GM18519 (cell line): ENCODE results near the gene UQCRC1.

Source experiments
- ATAC-seq: cut with Tn5 transposase; IDR thresholded peaks from one replicate; pipeline ENCODE4 v1.9.1; 2021; ENCODE audit warnings: mild to moderate bottlenecking, moderate library complexity; ENCODE audit not compliant: unreplicated experiment, low FRiP score

The UQCRC1 gene

DNA sequence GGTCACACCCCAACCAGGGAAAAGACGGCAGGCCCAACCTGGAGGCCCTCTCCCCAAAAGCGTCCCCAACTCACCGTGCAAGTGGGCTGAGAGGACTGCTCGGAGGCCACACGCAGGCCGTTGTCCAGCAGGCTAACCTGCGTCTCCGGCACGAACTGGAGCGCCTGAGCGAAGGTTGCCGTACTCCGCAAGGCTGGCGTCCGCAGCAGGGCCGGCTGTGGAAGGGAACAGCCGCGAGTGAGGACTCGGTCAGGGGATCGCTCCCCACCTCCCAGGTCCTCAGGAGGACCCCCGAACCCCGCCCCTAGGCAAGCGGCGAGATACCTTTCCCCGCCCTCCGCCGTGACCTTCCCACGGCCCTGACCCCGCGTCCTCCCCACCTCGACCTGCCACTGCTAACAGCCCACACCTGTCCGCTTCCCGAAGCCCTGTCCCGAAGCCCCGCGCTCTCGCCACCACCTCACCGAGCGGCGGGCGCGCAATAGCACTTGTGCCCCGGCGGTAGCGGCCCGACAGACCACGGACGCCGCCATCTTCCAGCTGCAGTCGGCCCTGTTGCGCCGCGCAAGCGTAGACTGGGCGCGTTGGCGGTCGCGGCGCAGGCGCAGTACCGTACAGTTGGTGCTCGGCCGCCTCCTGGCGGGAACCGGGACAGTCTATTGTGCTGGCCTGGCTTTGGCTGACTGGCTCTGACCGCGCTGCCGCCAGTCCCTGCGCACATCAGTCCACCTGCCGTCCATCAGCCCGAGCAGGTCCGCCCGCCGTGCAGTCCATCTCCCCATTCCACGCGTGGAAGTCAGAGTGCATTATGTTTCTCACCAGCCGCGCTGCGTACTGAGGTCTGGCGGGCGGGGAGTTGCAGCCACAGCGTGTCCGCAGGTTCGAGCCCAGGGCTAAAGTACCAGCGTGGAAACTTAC lies at the start of gene UQCRC1:
Gene UQCRC1 (minus strand): TSS at position 559 of the 918 bp plus-strand sequence. CDS start 26 bp downstream, at position 533.
- peak; percentile 87 for ATAC-seq

DNA sequence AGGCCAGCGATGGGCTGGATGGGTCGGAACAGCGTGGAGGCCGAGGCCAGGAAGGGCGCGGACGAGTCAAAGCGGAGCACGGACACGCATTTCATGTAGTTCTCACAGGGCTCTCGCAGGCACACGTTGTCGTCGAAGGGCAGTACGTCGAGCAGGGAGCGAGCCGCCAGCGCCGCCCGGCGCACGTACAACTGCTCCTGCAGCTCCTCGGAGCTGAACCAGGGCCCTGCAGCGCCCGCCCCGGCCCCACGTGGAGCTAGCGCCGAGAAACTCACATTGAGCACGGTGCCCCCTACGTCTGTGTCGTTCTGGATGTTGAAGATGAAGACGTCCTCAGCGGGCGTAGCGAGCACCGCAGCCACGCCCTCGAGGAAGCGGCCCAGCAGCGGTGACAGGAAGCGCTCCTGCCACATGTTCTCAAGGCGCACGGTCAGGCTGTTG lies 47.4 kb upstream of the UQCRC1 start:
- no peak for ATAC-seq

DNA sequence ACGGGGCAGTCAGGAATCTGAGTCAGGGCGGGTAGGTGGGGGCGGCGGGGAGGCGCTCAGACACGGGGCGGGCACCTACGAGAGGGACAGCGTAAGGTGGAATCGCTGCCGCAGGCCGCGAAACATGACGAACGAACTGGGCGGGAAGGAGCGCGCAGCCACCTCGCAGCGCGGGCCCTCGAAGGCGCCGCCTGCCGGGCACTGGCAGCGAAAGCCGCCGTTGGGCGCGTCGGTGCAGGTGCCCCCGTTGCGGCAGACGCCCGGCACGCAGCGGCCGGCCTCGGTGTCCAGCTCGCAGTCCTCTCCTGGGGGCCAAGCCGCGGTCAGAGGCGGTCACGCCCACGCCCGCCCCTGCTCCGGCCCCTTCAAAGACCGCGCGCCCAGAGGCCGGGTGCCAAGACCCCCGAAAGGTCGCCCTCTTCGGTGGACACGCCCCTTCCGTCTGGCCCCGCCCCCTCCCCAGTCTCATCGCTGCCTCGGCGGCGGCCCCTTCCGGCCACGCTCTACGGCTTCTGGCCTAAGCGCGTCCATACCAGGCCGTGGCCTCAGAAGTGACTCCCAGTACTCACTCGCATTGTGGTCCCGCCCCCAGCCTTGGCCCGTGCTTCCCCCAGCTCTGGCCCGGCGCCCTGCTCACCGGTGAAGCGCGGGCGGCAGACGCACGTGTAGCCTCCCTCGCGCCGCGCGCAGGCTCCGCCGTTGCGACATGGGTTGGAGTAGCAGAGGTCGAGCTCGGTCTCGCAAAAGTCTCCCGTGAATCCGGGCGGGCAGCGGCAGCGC lies 46.8 kb upstream of the UQCRC1 start:
- ATAC-seq = peak; percentile 38

DNA sequence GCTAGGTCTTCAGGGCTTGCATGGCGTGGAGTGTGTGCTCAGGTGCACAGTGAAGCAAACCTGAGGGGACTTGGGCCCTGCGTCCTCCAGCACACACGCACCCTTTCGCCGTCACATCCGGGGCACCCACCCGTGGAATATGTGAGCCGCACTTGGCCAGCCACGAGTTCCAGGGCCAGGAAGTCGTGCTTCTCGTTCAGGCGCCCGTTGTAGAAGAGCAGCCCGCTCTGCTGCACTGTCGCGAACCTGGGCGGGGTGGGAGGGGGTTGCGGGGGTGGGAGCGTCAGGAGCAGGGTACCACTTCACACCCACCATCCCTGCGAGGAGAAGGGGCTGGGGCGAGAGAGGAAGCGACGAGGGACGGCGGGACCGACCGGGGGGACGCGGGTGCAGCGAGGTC lies 46.2 kb upstream of the UQCRC1 start:
- ATAC-seq = no peak

DNA sequence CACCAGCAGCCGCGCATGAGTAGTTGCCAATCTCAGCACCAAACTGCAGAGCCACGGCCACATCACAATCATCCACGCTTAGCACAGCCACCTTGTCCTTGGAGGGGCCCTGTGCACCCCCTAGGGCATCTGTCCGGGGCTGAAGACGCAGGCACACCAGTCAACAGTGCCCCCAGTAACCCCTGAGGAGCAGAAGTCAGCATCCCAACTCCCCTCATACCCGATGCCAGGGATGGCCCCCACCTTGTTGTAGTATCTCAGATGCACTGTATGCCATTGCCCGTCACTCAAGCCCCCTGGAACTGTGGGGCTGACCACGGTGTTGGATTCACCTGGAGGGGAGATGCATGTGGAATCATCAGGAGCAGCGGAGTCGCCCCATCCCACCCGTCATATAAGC lies 45.6 kb upstream of the UQCRC1 start:
- no peak for ATAC-seq

DNA sequence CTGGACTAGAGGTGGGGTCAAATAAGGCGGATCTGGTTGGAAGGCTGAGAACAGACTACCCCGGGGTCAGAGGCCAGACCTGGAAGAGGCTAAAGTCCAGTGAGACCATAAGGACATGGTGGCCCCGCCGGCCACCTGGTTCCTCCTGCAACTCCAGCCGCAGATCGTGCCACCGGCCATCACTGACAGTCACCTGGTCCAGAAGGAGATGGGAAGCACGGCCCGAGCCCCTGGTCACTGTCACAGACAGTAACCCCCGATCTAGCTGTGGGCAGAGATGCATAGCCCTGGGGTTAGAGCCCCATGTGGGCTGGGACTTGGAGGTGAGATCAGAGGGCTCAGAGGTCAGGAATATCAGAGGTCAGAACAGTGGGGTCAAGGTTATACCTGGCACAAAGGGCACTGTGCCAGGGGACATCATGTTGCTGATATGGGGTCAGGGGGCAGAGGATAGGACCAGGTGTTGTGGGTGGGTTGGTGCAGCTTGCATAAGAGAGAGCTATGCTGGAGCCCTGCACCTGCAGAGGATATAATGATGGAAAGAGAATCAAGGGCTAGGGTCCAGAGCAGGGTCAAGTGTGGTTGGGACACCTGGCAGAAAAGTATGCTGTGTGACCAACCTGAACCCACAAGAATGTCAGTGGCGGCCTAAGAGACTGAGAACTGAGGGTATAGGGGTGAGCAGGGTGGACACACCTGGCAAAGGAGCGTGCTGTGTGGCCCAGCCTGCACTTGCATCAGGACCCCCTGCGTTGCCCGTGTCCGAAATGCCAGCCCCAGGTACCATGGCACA lies 43.7 kb upstream of the UQCRC1 start:
- no peak for ATAC-seq

DNA sequence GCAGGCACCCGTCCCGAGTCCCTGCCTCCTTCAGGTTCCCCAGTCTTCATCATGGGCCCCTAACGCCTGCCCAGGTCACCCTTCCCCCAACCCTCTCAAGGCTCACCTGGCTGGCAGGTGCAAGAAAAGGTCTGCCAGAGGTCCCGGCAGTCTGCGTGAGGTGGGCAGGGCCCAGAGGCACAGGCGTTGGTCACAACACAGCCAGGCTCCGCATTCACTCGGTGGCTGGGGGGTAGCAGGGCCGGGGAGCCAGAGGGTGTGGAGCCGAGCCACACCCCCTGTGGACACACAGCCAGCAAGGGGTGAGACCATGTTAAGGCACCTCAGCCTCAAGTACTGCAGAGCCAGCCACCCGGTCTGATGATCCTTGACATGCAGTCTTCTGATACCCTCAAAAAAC lies 42.3 kb upstream of the UQCRC1 start:
- no peak for ATAC-seq

DNA sequence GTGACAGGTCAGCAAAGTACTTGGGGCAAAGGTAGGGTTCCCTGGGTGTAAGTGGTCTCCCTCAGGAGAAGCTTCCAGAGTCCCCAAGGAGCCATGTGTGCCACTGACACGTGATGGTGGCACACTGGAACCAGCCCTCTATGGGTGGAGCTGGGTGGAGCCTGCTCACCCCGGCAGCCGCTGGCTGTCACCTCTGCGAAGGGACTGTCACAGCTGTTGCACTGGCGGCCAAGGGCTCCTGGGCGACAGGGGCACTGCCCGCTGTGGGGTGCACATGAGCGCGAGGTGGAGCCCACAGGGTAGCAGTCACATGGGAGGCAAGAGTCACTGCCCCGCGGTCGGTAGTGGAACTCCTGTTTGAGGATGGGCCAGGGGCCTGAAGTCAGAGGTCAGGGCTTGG lies 41.3 kb upstream of the UQCRC1 start:
- no peak for ATAC-seq

DNA sequence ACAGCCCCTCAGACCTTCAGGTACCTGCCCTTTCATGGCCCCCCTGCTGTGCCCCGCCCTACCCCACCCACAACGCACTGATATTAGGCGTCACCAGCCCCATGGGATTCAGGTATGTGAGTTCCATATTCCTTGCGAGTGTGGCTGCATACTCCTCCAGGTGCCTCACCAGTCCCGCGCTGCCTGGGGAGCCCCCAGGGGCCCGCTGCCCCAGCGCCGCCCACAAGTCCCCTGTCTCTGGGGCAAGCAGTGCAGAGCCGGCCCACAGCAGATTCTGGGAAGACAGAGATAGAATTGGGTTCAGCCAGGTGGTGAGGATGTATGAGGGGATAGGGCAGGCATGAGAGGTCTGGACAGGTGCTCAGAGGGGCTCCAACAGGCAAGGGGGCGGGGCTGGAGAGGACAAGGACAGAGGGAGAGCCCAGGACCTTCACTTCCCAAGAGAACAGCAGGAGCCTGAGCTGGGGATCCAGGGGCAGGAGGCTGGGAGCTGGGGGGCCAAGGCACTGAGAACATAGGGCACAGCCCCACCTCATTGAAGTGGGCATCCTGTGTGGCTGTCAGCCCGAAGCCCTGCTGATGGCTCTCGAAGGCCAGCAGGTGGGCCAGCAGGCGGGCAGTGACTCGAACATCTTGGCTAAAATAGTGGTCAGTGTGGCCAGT lies 38.9 kb upstream of the UQCRC1 start:
- ATAC-seq = no peak

DNA sequence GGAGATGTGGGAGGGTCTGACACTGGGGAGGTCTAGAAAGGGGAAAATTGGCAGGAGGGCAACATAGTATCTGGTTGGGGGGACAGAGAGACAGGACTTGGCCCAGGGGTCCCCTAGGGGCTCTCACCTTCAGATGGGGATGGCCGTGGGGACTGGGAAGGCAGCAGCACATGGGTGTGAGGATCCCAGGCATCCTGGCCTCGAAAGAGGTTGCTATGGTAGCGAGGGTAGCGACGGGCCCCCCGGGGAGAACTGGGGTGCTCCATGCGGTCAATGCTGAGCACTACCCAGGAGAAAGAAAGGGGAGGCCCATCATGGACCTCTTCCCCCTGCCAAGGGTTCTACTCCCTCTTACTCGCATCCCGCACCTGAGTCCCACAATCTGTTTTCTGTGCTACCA lies 38.3 kb upstream of the UQCRC1 start:
- ATAC-seq = no peak

DNA sequence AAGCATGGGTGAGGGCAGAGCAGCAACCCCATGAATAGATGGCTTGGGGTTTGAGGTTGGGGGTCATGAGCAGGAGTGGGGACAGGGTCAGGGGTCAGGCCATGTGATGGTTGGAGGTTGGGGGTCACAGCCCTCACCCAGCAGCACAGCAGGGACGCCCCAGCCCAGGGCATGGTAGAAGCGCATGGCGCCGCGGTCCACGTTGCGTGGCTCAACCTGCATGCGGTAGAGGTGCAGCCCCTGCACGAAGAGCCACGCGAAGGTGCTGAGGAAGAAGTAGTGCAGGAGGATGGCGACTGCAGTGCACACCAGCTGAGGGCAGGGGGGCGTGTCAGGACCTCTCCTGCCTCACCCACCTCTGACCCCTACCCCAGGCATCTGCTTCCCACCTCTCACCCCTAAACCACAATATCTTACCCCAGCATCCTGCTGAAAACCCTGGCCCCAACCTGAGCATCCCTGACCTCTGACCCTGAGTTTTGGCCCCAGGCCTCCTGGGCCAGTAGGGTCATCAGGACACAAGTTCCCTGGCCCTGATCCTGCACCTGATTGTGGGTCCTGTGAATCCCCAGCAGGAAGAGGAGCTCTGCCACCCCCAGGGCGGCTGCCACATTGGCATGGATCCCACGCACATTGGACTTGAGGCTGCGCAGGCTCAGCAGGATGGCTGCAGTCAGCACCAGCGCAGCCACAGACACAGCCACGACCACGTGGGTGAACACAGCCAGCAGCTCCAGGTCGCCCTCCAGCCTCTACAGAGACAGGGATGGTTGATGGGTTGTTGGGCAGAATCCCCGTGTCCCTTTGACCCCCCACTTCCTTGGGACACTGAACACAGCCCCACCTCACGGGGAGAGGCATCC lies 35.7 kb upstream of the UQCRC1 start:
- no peak for ATAC-seq

DNA sequence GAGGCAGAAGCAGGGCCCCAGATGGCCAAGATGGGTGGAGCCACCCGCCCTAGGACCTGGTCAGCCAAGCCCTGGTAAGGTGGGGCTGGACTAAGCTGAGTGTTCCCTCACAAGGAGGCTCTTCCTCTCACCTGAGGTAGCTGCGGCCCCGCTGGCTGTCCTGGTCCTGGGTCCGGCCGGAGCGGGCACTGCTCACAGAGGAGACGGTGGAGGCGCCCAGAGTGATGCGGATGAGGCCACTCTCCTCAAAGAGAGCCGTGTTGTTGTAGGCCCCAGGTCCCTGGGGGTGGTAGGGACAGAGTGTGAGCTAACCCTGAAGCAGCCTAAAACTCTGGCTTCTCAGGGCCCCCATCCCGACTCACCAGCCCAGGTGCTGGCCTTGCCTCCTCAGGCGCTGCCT lies 33.2 kb upstream of the UQCRC1 start:
- no peak for ATAC-seq

DNA sequence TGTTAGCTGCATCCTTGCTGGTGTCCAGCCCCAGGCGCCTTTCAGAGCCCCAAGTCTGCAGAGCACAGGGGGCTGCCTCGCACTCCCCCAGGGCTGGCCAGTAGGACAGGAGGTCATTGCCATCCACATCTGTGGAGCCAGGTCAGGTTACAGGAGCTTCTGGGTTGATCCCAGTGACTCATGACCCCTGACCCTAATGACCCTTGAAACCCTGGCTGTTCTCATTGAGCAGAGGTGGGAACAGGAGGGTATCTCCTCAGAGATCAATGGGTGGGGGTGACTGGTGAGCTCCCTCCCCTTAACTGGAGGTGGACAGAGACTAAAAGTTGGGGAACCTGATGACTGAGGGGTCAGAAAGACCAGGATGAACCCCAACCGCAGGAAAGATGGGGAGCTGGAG lies 31.9 kb upstream of the UQCRC1 start:
- no peak for ATAC-seq

DNA sequence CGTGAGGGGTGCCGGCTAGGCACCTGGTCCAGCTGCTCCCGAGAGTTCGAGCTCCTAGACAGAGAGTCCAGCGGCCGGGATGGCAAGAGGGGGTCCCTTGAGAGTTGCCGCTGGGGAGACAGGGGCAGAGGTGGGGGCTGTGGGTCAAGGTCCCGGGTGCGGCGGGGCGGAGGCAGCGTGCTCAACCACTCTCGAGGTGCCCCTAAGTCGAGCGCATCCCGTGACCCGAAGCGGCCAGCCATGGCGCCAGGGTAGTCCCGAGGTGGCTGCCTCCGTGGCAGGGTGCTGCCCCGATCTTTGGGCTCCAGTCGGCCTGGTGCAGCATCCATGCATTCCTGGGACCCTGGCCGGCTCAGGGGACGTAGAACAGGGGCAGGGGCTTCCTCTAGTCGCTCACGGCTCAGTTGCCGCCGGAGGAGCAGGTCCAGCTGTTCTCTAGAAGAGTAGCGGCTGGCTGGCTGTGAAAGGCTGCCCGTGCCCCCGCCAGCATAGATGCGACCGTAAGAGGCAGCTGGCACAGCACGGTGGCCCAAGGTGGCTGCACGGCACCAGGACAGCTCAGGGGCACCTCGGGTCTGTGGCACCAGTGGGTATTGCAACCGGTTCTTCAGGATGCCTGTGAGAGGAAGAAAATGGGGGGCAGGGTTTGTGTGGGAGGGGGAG lies 30.6 kb upstream of the UQCRC1 start:
- ATAC-seq = no peak

DNA sequence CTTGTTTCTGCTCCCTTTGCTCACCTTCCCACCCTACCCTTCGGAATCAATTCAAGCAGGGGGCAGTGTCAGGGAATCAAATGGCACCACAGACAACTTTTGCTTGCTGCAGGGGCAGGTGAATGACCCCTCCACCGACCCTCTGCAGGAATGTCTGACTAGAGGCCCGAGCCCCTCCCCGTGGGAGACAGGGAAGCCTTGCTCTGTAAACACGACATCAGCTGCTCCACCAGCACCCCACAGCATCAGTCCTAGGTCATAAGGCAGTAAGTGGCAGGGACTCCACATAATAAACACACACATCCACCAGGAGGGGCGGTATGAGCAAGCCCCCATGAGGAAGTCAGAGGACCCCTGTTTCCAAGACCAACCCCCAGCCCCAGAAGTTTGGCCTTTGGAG lies 27.9 kb upstream of the UQCRC1 start:
- no peak for ATAC-seq

DNA sequence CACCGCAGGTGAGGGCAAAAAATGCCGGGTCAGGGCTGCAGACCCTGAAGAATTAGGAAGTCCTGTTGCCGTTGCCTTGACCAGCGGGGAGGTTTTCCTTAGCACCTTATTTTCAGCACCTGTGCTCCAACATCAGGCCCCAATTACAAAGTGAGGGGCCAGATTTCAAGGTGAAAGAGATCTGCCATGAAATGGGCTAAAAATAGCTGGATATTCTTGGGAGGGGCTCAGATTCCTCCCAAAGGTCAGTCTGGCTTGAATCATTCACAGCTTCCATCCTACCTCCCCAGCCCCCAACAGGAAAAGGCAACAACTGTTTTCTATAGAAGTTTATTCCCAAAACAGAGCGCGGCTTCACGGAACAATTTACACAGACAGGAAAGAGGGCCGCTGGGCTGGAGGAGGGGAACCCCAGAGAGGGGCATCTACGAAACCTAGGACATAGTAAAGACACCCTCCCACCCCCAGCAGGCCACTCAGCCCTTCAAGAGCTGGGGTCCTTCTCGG lies 26.8 kb upstream of the UQCRC1 start:
- ATAC-seq = no peak

DNA sequence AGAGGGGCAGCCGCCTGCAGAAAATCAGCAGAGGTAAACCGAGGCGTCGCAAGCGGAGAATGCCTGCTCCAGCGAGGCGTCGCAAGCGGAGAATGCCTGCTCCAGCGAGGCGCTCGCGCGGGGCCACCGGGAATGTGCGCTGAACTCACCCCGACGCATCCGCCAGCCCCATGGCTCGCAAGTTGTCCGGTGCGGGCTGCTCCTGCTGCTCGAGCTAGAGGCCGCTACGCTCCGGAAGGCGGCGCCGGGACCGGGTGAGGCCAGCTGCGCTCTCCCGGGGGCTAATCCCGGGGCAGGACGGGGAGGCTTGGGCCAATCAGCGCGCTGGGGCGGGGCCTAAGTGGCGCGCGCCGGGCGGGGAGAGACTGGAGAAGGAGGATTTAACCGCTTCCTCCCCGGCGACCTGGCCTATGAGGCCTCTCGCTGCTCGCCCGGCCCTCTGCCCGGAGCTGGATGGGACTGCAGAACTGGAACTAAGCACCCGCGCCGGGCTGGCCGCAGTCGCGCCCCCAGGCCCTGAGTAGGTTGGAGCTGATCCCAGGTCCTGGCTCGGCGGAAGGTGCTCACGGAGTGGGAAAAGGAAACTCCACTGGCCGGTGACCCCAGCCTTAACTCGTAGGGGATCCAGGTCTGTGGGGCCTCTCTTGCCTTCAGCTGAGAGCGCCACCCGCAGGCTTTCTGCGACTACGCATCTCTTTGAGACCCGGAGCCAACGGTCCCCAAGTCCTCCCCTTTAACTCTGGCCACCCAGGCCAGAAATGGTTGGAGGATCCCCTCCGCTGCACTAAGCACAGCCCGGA lies 26.0 kb upstream of the UQCRC1 start, which contains the start of gene SLC26A6:
Gene SLC26A6 (minus strand): TSS at position 240 of the 800 bp plus-strand sequence. CDS start 68 bp downstream, at position 172.
- ATAC-seq = peak; percentile 68
